ENCODE measurements around the gene AKT1. TPM values are rescaled to one million over a fixed set of nuclear protein-coding genes. Genes with fewer than 3 reads are reported as not detected.

The AKT1 gene
- total RNA-seq, 1 donor from 2014 or later: 147 TPM

DNA sequence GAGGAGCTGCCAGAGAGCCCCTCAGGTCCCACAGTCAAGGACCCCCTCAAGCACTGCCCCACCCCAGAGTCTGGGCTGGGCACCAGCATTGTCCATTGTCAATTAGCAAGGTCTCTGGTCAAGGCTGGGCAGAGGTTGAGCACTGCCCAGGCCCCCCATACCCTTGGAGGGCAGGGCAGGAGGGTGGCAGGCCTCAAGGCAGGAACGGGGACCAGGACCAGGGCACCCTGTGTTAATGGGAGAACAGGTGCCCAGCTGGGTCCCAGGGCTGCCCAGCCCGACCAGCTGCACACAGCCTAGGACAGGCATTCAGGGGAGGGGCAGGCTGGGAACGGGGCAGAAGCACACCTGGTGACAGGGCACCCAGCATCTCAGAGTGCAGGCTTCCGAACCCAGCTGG is 24.2 kb downstream of the AKT1 start:
- Mint-ChIP-seq H3K4me1 (ENCODE audit: low read depth) (peaks cover 21% of the 10 kb centered on the region), H3K9me3 (ENCODE audit: low read depth) (peaks cover 5% of the 10 kb centered on the region), H3K36me3 (ENCODE audit: insufficient read depth) (peaks cover 24% of the 10 kb centered on the region), H3K4me3 (ENCODE audit: low read depth) (no peak overlapping the region), H3K27ac (no peak overlapping the region), H3K27me3 (no peaks in the 10 kb centered on the region)
- TF ChIP-seq, protein P1, sequence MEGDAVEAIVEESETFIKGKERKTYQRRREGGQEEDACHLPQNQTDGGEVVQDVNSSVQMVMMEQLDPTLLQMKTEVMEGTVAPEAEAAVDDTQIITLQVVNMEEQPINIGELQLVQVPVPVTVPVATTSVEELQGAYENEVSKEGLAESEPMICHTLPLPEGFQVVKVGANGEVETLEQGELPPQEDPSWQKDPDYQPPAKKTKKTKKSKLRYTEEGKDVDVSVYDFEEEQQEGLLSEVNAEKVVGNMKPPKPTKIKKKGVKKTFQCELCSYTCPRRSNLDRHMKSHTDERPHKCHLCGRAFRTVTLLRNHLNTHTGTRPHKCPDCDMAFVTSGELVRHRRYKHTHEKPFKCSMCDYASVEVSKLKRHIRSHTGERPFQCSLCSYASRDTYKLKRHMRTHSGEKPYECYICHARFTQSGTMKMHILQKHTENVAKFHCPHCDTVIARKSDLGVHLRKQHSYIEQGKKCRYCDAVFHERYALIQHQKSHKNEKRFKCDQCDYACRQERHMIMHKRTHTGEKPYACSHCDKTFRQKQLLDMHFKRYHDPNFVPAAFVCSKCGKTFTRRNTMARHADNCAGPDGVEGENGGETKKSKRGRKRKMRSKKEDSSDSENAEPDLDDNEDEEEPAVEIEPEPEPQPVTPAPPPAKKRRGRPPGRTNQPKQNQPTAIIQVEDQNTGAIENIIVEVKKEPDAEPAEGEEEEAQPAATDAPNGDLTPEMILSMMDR (IDR thresholded peaks at IDR 0.05; ENCODE audit: unreplicated experiment): no peak
- DNase-seq (ENCODE audit: low spot score, unreplicated experiment): no peak

- H3K27me3 Mint-ChIP-seq: no peaks in the 10 kb centered on the region
- peaks cover 9% of the 10 kb centered on the region for H3K9me3 Mint-ChIP-seq (ENCODE audit: low read depth)
- no peak overlapping the region for H3K27ac Mint-ChIP-seq
- H3K36me3 Mint-ChIP-seq (ENCODE audit: insufficient read depth): peaks cover 27% of the 10 kb centered on the region
- TF ChIP-seq, protein P1 (IDR thresholded peaks at IDR 0.05; ENCODE audit: unreplicated experiment): peak; percentile 44
- peaks cover 21% of the 10 kb centered on the region for H3K4me1 Mint-ChIP-seq (ENCODE audit: low read depth)
- no peak for DNase-seq (ENCODE audit: low spot score, unreplicated experiment)
- H3K4me3 Mint-ChIP-seq (ENCODE audit: low read depth): no peak overlapping the region
Measured at GRCh38 chr14:104770851-104771272, 24.7 kb downstream of the AKT1 start.

DNA sequence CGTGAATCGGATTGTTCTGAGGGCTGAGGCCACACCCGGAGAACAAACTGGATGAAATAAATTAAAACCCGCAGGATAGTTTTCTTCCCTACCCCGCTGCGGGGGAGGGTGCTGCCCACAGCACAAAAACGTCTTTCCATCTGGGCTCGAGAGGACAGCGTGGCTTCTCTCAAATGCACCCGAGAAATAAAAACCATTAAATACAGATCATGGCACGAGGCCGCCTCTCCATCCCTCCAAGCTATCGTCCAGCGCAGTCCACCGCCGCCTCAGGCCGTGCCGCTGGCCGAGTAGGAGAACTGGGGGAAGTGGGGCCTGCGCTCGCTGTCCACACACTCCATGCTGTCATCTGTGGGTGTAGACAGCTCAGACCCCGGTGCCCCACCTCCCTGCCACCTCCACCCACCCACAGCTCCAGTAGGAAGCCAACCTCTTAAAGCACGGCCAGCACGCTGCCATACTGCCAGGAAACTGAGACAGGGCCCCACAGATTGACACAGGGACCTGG is 25.4 kb downstream of the AKT1 start:
- H3K27ac Mint-ChIP-seq: peak overlapping the region; percentile 62
- no peak overlapping the region for H3K4me3 Mint-ChIP-seq (ENCODE audit: low read depth)
- peaks cover 21% of the 10 kb centered on the region for H3K4me1 Mint-ChIP-seq (ENCODE audit: low read depth)
- H3K27me3 Mint-ChIP-seq: no peaks in the 10 kb centered on the region
- H3K9me3 Mint-ChIP-seq (ENCODE audit: low read depth): peaks cover 16% of the 10 kb centered on the region
- H3K36me3 Mint-ChIP-seq (ENCODE audit: insufficient read depth): peaks cover 34% of the 10 kb centered on the region
- no peak for DNase-seq (ENCODE audit: low spot score, unreplicated experiment)
- TF ChIP-seq, protein P1 (IDR thresholded peaks at IDR 0.05; ENCODE audit: unreplicated experiment): no peak

- Mint-ChIP-seq H3K27me3 (no peaks in the 10 kb centered on the region), H3K9me3 (ENCODE audit: low read depth) (peaks cover 16% of the 10 kb centered on the region), H3K36me3 (ENCODE audit: insufficient read depth) (peaks cover 34% of the 10 kb centered on the region), H3K4me3 (ENCODE audit: low read depth) (no peak overlapping the region), H3K4me1 (ENCODE audit: low read depth) (peaks cover 21% of the 10 kb centered on the region), H3K27ac (peak overlapping the region; percentile 62)
- no peak for DNase-seq (ENCODE audit: low spot score, unreplicated experiment)
- TF ChIP-seq, protein P1 (IDR thresholded peaks at IDR 0.05; ENCODE audit: unreplicated experiment): no peak
Measured at GRCh38 chr14:104769324-104770071, 26.1 kb downstream of the AKT1 start.

- H3K4me3 Mint-ChIP-seq (ENCODE audit: low read depth): no peak overlapping the region
Measured at GRCh38 chr14:104768437-104769323, 26.9 kb downstream of the AKT1 start.

More at GRCh38 chr14:104768437-104769323, 26.9 kb downstream of the AKT1 start:
- peaks cover 21% of the 10 kb centered on the region for H3K4me1 Mint-ChIP-seq (ENCODE audit: low read depth)
- DNase-seq (ENCODE audit: low spot score, unreplicated experiment): peak; percentile 95
- H3K36me3 Mint-ChIP-seq (ENCODE audit: insufficient read depth): peaks cover 34% of the 10 kb centered on the region
- peak overlapping the region; percentile 99 for H3K27ac Mint-ChIP-seq
- peaks cover 16% of the 10 kb centered on the region for H3K9me3 Mint-ChIP-seq (ENCODE audit: low read depth)
- no peaks in the 10 kb centered on the region for H3K27me3 Mint-ChIP-seq
- TF ChIP-seq, protein P1 (IDR thresholded peaks at IDR 0.05; ENCODE audit: unreplicated experiment): peak; percentile 98
